Keratinocyte (primary cell): Measurements from ENCODE around the gene ZNF76.

ENCODE experiments used
- EZH2 ChIP-seq: IDR thresholded peaks from one replicate; pipeline ENCODE4 v1.6.1; 2012; ENCODE audit warnings: inconsistent platforms, mild to moderate bottlenecking, low read length, moderate library complexity
- TF ChIP-seq, protein P1 (sequence below), 3 experiments: IDR thresholded peaks in 1 of 3; conservative IDR thresholded peaks in 1 of 3; optimal IDR thresholded peaks in 1 of 3; 2 replicates in 2 of 3; 3 replicates in 1 of 3; pipeline versions ENCODE3 to v1.5.1; 2011; ENCODE audit warnings: low read length in 3 of 3, mild to moderate bottlenecking in 3 of 3, moderate library complexity in 2 of 3, control low read depth in 1 of 3, inconsistent platforms in 1 of 3; ENCODE audit not compliant: insufficient read depth in 2 of 3; ENCODE audit errors: extremely low read depth in 1 of 3

DNA sequence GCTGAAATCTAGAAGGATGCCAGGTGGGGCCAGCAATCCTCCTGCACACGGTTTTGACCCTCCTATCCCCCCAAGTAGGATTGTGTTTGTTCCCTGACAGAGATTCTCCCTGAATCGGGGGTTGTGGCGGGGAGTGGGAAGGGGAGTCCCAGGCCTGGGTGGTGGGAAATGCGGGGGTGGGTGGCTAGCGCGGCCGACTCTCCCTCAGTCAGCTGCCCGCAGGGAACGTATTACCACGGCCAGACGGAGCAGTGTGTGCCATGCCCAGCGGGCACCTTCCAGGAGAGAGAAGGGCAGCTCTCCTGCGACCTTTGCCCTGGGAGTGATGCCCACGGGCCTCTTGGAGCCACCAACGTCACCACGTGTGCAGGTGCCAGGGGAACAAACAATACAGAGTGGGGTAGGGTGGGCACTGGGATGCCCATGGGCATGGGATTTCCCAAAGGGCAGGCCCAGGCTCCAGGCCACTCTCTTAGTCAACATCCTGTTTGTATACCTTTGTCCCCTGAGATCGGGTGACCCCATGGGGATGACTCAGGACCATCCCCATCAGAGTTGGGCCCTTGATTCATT is 16.1 kb upstream of the ZNF76 start:
- TF ChIP-seq, protein P1, sequence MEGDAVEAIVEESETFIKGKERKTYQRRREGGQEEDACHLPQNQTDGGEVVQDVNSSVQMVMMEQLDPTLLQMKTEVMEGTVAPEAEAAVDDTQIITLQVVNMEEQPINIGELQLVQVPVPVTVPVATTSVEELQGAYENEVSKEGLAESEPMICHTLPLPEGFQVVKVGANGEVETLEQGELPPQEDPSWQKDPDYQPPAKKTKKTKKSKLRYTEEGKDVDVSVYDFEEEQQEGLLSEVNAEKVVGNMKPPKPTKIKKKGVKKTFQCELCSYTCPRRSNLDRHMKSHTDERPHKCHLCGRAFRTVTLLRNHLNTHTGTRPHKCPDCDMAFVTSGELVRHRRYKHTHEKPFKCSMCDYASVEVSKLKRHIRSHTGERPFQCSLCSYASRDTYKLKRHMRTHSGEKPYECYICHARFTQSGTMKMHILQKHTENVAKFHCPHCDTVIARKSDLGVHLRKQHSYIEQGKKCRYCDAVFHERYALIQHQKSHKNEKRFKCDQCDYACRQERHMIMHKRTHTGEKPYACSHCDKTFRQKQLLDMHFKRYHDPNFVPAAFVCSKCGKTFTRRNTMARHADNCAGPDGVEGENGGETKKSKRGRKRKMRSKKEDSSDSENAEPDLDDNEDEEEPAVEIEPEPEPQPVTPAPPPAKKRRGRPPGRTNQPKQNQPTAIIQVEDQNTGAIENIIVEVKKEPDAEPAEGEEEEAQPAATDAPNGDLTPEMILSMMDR (optimal IDR thresholded peaks at IDR 0.05 in 1 of 3, IDR thresholded peaks at IDR 0.05 in 1 of 3, conservative IDR thresholded peaks at IDR 0.05 in 1 of 3; ENCODE audit: extremely low read depth in 1 of 3, insufficient read depth in 2 of 3, low read length in 3 of 3), result no peak
- TF ChIP-seq EZH2, result no peak
